IPS DF 6.9 (cell line): ENCODE results near the gene IL1R2.

ENCODE experiments used
- DNase-seq: peaks from one replicate; pipeline ENCODE4 v3.0.0-alpha.2; 2013; ENCODE audit warnings: low read depth, low spot score
- H3K27ac ChIP-seq: one replicate; pipeline ENCODE4 v1.5.1; 2013; ENCODE audit warnings: low read length, control low read depth
- H3K27me3 ChIP-seq: 2 replicates; pipeline ENCODE4 v1.6.1; 2013; ENCODE audit warnings: mild to moderate bottlenecking, low read length; ENCODE audit not compliant: control insufficient read depth, insufficient read depth
- H3K36me3 ChIP-seq: 2 replicates; pipeline ENCODE4 v1.6.1; 2013; ENCODE audit warnings: low read length; ENCODE audit not compliant: control insufficient read depth, insufficient read depth
- H3K4me1 ChIP-seq: 2 replicates; pipeline ENCODE4 v1.6.1; 2013; ENCODE audit warnings: low read length; ENCODE audit not compliant: control insufficient read depth, insufficient read depth
- H3K4me3 ChIP-seq: 2 replicates; pipeline ENCODE4 v1.5.1; 2013; ENCODE audit warnings: mild to moderate bottlenecking, low read length
- H3K9me3 ChIP-seq: 2 replicates; pipeline ENCODE4 v1.6.1; 2013; ENCODE audit warnings: low read length, inconsistent platforms; ENCODE audit not compliant: control insufficient read depth, insufficient read depth
- WGBS: extraction: QIAGEN DNeasy Blood & Tissue Kit; methylation state at CpG from one replicate; pipeline ENCODE4 v1.1.7; 2013; ENCODE audit warnings: mixed read lengths, missing lambda C conversion rate; ENCODE audit not compliant: insufficient read length, insufficient coverage; 5-methylcytosine and 5-hydroxymethylcytosine counted together

Gene IL1R2

GRCh38 chr2:102018823-102019445, 27.2 kb downstream of the IL1R2 start:
- Histone ChIP-seq H3K4me1 (no peaks in the 10 kb centered on the region), H3K27me3 (no peaks in the 10 kb centered on the region), H3K9me3 (no peaks in the 10 kb centered on the region), H3K36me3 (no peaks in the 10 kb centered on the region), H3K27ac (no peak overlapping the region), H3K4me3 (no peak overlapping the region)
- no CpG with 5 or more reads among the region's 8 CpGs for WGBS
- no peak for DNase-seq

GRCh38 chr2:102020596-102021170, 28.9 kb downstream of the IL1R2 start:
- Histone ChIP-seq H3K27me3 (no peaks in the 10 kb centered on the region), H3K4me1 (no peaks in the 10 kb centered on the region), H3K36me3 (no peaks in the 10 kb centered on the region), H3K27ac (no peak overlapping the region), H3K9me3 (no peaks in the 10 kb centered on the region), H3K4me3 (no peak overlapping the region)
- peak; percentile 54 for DNase-seq
- WGBS, result no CpG with 5 or more reads among the region's 18 CpGs

GRCh38 chr2:102021779-102022178, 30.0 kb downstream of the IL1R2 start:
- no peaks in the 10 kb centered on the region for H3K27me3 ChIP-seq
- no peaks in the 10 kb centered on the region for H3K36me3 ChIP-seq
- WGBS, result no CpG with 5 or more reads among the region's 6 CpGs
- H3K27ac ChIP-seq, result no peak overlapping the region
- no peak for DNase-seq
- H3K4me1 ChIP-seq, result no peaks in the 10 kb centered on the region
- no peak overlapping the region for H3K4me3 ChIP-seq
- H3K9me3 ChIP-seq, result no peaks in the 10 kb centered on the region

GRCh38 chr2:102022884-102023539, 31.3 kb downstream of the IL1R2 start:
- H3K4me1 ChIP-seq, result no peaks in the 10 kb centered on the region
- H3K4me3 ChIP-seq, result no peak overlapping the region
- no peaks in the 10 kb centered on the region for H3K36me3 ChIP-seq
- H3K9me3 ChIP-seq, result no peaks in the 10 kb centered on the region
- no CpG with 5 or more reads among the region's 4 CpGs for WGBS
- H3K27ac ChIP-seq, result no peak overlapping the region
- no peaks in the 10 kb centered on the region for H3K27me3 ChIP-seq
- no peak for DNase-seq

GRCh38 chr2:102024410-102024809, 32.6 kb downstream of the IL1R2 start:
- Histone ChIP-seq H3K27me3 (0 out of 2 replicates have a peak, but pooled peaks cover 1% of the 10 kb centered on the region), H3K4me1 (no peaks in the 10 kb centered on the region), H3K9me3 (no peaks in the 10 kb centered on the region), H3K27ac (no peak overlapping the region), H3K4me3 (no peak overlapping the region), H3K36me3 (no peaks in the 10 kb centered on the region)
- no CpG with 5 or more reads among the region's 12 CpGs for WGBS
- DNase-seq, result no peak

- H3K27me3 ChIP-seq, result 0 out of 2 replicates have a peak, but pooled peaks cover 1% of the 10 kb centered on the region
- no peak for DNase-seq
- H3K4me1 ChIP-seq, result no peaks in the 10 kb centered on the region
- no peak overlapping the region for H3K4me3 ChIP-seq
- WGBS, result no CpG with 5 or more reads among the region's 1 CpG
- no peaks in the 10 kb centered on the region for H3K36me3 ChIP-seq
- H3K27ac ChIP-seq, result no peak overlapping the region
- H3K9me3 ChIP-seq, result no peaks in the 10 kb centered on the region
These were observed 33.3 kb downstream of the IL1R2 start for GRCh38 chr2:102025016-102025501.

- no CpG with 5 or more reads among the region's 6 CpGs for WGBS
- no peaks in the 10 kb centered on the region for H3K4me1 ChIP-seq
- DNase-seq, result no peak
These were observed 34.0 kb downstream of the IL1R2 start for GRCh38 chr2:102025583-102026267.

GRCh38 chr2:102027036-102027980, 35.5 kb downstream of the IL1R2 start:
- WGBS, result no CpG with 5 or more reads among the region's 8 CpGs
- no peak overlapping the region for H3K27ac ChIP-seq
- H3K4me1 ChIP-seq, result no peaks in the 10 kb centered on the region
- H3K9me3 ChIP-seq, result no peaks in the 10 kb centered on the region
- H3K4me3 ChIP-seq, result no peak overlapping the region
- H3K36me3 ChIP-seq, result no peaks in the 10 kb centered on the region
- H3K27me3 ChIP-seq, result 0 out of 2 replicates have a peak, but pooled peaks cover 1% of the 10 kb centered on the region
- DNase-seq, result no peak

More at GRCh38 chr2:102025583-102026267, 34.0 kb downstream of the IL1R2 start:
- Histone ChIP-seq H3K4me3 (no peak overlapping the region), H3K27ac (no peak overlapping the region), H3K9me3 (no peaks in the 10 kb centered on the region), H3K27me3 (0 out of 2 replicates have a peak, but pooled peaks cover 1% of the 10 kb centered on the region), H3K36me3 (no peaks in the 10 kb centered on the region)

GRCh38 chr2:102028470-102028869, 36.7 kb downstream of the IL1R2 start:
- no peaks in the 10 kb centered on the region for H3K36me3 ChIP-seq
- no peak for DNase-seq
- H3K27ac ChIP-seq, result no peak overlapping the region
- no peak overlapping the region for H3K4me3 ChIP-seq
- H3K27me3 ChIP-seq, result 0 out of 2 replicates have a peak, but pooled peaks cover 1% of the 10 kb centered on the region
- no peaks in the 10 kb centered on the region for H3K4me1 ChIP-seq
- H3K9me3 ChIP-seq, result no peaks in the 10 kb centered on the region
